HUES6 (cell line): ENCODE measurements around the gene RPS6KA5.
"Not testable (repeated sequence)": the region's sequence is repeated elsewhere in the genome, so short reads cannot be mapped to it uniquely, and the experiment has no call there.

Experiments used
- H3K27ac ChIP-seq: 2 replicates; pipeline ENCODE4 v1.7.0; 2013; ENCODE audit warnings: low read depth, mild to moderate bottlenecking, low read length, inconsistent platforms
- H3K27me3 ChIP-seq: 2 replicates; pipeline ENCODE4 v1.6.1; 2013; ENCODE audit warnings: low read length; ENCODE audit not compliant: control insufficient read depth, insufficient read depth
- H3K36me3 ChIP-seq: 2 replicates; pipeline ENCODE4 v1.6.1; 2013; ENCODE audit warnings: low read length; ENCODE audit not compliant: control insufficient read depth, insufficient read depth
- H3K4me1 ChIP-seq: 2 replicates; pipeline ENCODE4 v1.6.1; 2013; ENCODE audit warnings: low read length; ENCODE audit not compliant: control insufficient read depth, insufficient read depth
- H3K4me3 ChIP-seq: 2 replicates; pipeline ENCODE4 v1.5.1; 2013; ENCODE audit warnings: low read depth, low read length
- H3K9ac ChIP-seq: one replicate; pipeline ENCODE4 v1.6.1; 2013; ENCODE audit warnings: mild to moderate bottlenecking, low read length
- H3K9me3 ChIP-seq: 2 replicates; pipeline ENCODE4 v1.6.1; 2013; ENCODE audit warnings: low read depth, low read length; ENCODE audit not compliant: control insufficient read depth, insufficient read depth

Gene RPS6KA5

GRCh38 chr14:90870950-90871604, 189.4 kb downstream of the RPS6KA5 start:
- H3K27me3 ChIP-seq = no peaks in the 10 kb centered on the region
- H3K4me1 ChIP-seq = peaks cover 15% of the 10 kb centered on the region
- H3K36me3 ChIP-seq = no peaks in the 10 kb centered on the region
- no peak overlapping the region for H3K27ac ChIP-seq
- no peaks in the 10 kb centered on the region for H3K9me3 ChIP-seq
- no peak overlapping the region for H3K4me3 ChIP-seq
- H3K9ac ChIP-seq = no peak overlapping the region

GRCh38 chr14:90867501-90867900, 192.9 kb downstream of the RPS6KA5 start:
- Histone ChIP-seq H3K9ac (no peak overlapping the region), H3K27ac (no peak overlapping the region), H3K9me3 (no peaks in the 10 kb centered on the region), H3K4me1 (peaks cover 5% of the 10 kb centered on the region; the same call in 1 of the 2 replicates), H3K4me3 (no peak overlapping the region), H3K27me3 (no peaks in the 10 kb centered on the region), H3K36me3 (no peaks in the 10 kb centered on the region)

DNA sequence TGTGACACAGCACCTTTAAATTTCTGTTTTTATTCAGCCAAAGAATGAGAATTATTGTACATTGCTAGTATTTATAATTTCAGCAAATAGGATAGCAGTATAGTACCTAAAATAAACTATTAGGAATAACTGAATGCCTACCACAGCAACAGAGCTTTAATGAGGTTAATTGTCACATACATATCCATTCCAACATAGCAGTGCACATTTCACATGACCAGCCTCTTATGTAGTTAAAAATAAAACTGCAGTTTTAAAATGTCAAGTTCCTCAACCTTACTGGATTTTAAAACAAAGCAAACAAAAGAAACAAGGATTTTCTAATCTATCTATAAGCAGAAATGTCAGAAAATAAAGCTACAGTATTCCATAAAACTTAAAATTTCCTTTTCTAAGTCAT, 193.6 kb downstream of the RPS6KA5 start:
- H3K4me1 ChIP-seq = peaks cover 4% of the 10 kb centered on the region; the same call in 1 of the 2 replicates
- H3K9ac ChIP-seq = no peak overlapping the region
- no peaks in the 10 kb centered on the region for H3K9me3 ChIP-seq
- no peak overlapping the region for H3K4me3 ChIP-seq
- no peak overlapping the region for H3K27ac ChIP-seq
- H3K27me3 ChIP-seq = no peaks in the 10 kb centered on the region
- no peaks in the 10 kb centered on the region for H3K36me3 ChIP-seq

DNA sequence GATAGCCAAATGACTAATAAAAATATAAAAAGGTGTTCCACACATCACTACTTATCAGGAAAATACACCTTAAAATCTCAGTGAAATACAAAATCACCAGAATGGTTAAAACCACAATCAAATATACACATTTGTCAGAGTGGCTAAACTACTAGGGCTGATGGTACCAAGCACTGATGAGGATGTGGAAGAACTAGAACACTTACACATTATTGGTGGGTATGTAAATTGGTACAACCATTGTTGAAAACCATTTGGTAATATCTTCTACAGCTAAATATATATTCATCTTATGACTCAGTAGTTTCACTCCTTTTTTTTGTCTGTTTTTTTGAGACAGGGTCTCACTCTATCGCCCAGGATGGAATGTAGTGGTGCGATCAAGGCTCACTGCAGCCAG, 195.7 kb downstream of the RPS6KA5 start:
- H3K9me3 ChIP-seq = no peaks in the 10 kb centered on the region
- H3K27ac ChIP-seq = no peak overlapping the region
- H3K4me1 ChIP-seq = no peaks in the 10 kb centered on the region
- H3K27me3 ChIP-seq = no peaks in the 10 kb centered on the region
- H3K4me3 ChIP-seq = no peak overlapping the region
- H3K36me3 ChIP-seq = no peaks in the 10 kb centered on the region
- no peak overlapping the region for H3K9ac ChIP-seq

GRCh38 chr14:90858511-90858910, 201.9 kb downstream of the RPS6KA5 start:
- Histone ChIP-seq H3K4me3 (no peak overlapping the region), H3K27ac (no peak overlapping the region), H3K9me3 (no peaks in the 10 kb centered on the region), H3K4me1 (no peaks in the 10 kb centered on the region), H3K9ac (no peak overlapping the region), H3K36me3 (no peaks in the 10 kb centered on the region), H3K27me3 (no peaks in the 10 kb centered on the region)

DNA sequence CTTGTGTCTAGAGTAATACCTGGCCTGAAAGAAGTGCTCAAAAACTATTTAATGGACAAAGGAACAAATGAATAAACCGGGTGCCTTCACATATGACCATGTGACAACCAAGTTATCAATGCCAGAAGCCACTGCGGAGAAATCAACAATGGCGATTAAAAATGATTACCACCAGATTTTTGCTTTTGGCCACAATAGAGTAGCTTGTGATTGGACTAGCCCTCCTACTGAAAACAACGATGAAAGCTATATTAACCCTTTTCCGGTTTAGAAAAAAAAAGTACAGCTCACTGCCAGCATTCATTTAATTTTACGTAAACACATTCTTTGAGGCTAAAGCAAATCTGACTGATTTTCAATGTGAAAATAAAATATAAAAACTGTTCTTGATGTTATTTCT, 202.6 kb downstream of the RPS6KA5 start:
- Histone ChIP-seq H3K9me3 (no peaks in the 10 kb centered on the region), H3K4me3 (no peak overlapping the region), H3K9ac (no peak overlapping the region), H3K27me3 (no peaks in the 10 kb centered on the region), H3K27ac (no peak overlapping the region), H3K36me3 (no peaks in the 10 kb centered on the region), H3K4me1 (no peaks in the 10 kb centered on the region)

DNA sequence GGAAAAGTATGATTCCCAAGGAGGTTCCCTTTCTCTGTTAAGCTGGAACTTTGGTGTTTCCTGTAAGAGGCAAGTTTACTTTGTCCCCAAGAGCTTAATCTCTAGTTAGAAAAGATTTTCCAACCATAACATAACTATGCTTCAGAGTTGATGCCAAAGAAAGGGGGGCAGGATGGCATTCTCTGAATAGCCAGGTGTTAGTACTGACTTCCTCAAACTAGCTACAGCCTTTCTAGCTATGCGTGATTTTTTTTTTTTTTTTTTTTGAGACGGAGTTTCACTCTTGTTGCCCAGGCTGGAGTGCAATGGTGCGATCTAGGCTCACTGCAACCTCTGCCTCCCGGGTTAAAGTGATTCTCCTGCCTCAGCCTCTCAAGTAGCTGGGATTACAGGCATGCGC, 204.3 kb downstream of the RPS6KA5 start:
- not testable (repeated sequence) for H3K36me3 ChIP-seq, H3K27me3 ChIP-seq, H3K4me3 ChIP-seq, H3K9me3 ChIP-seq, H3K4me1 ChIP-seq, H3K27ac ChIP-seq, H3K9ac ChIP-seq

- Histone ChIP-seq H3K9me3 (no peaks in the 10 kb centered on the region), H3K4me3 (no peak overlapping the region), H3K27me3 (no peaks in the 10 kb centered on the region), H3K9ac (no peak overlapping the region), H3K36me3 (no peaks in the 10 kb centered on the region), H3K27ac (no peak overlapping the region), H3K4me1 (peaks cover 15% of the 10 kb centered on the region)
These were observed 207.3 kb downstream of the RPS6KA5 start for GRCh38 chr14:90853116-90853515.

GRCh38 chr14:90851327-90852036, 209.0 kb downstream of the RPS6KA5 start:
- no peak overlapping the region for H3K4me3 ChIP-seq
- no peaks in the 10 kb centered on the region for H3K9me3 ChIP-seq
- H3K9ac ChIP-seq = no peak overlapping the region
- H3K27ac ChIP-seq = no peak overlapping the region
- no peaks in the 10 kb centered on the region for H3K27me3 ChIP-seq
- no peaks in the 10 kb centered on the region for H3K36me3 ChIP-seq
- peaks cover 15% of the 10 kb centered on the region for H3K4me1 ChIP-seq

DNA sequence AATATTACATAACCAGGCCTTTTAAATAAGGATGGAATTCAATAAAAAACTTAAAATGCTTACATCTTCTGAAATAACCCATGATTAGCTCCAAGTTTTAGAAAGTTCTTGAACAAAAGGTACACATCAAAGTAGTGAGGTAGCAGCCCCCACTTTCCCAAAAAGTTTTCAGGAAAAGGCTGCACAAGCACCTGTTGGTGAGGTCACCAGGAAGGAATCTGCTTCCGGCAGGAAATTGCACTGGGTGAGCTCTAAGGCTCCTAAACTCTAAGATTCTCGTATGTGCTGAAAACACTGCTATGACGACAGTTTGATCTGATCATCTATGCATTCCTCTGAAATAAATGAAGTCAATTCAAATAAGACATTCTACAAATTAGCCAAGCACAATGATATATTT, 210.0 kb downstream of the RPS6KA5 start:
- H3K36me3 ChIP-seq = no peaks in the 10 kb centered on the region
- no peaks in the 10 kb centered on the region for H3K27me3 ChIP-seq
- peaks cover 15% of the 10 kb centered on the region for H3K4me1 ChIP-seq
- H3K27ac ChIP-seq = peak overlapping the region; percentile 59; the same call in 1 of the 2 replicates
- peak overlapping the region; percentile 54 for H3K9ac ChIP-seq
- no peaks in the 10 kb centered on the region for H3K9me3 ChIP-seq
- no peak overlapping the region for H3K4me3 ChIP-seq

- no peak overlapping the region for H3K4me3 ChIP-seq
- no peaks in the 10 kb centered on the region for H3K27me3 ChIP-seq
- peaks cover 15% of the 10 kb centered on the region for H3K4me1 ChIP-seq
- no peaks in the 10 kb centered on the region for H3K36me3 ChIP-seq
- H3K27ac ChIP-seq = peak overlapping the region; percentile 59; the same call in 1 of the 2 replicates
- no peak overlapping the region for H3K9ac ChIP-seq
- no peaks in the 10 kb centered on the region for H3K9me3 ChIP-seq
These were observed 210.5 kb downstream of the RPS6KA5 start for GRCh38 chr14:90849787-90850444.
